NCI-H1417 (cell line): Measurements from ENCODE around the gene WDR77.

Experiments
- DNase-seq, 3 experiments: peaks; one replicate each; lab custom pipeline; 2025; lab: John Stamatoyannopoulos, UW

WDR77 gene

GRCh38 chr1:111469539-111469938, 20.5 kb upstream of the WDR77 start:
- DNase-seq, result no peak

GRCh38 chr1:111468717-111469100, 19.7 kb upstream of the WDR77 start:
- no peak for DNase-seq

GRCh38 chr1:111467865-111468716, 19.0 kb upstream of the WDR77 start:
- DNase-seq, result no peak

- no peak for DNase-seq
Measured at GRCh38 chr1:111466480-111466879, 17.4 kb upstream of the WDR77 start.

- DNase-seq, result no peak
Measured at GRCh38 chr1:111465754-111466153, 16.7 kb upstream of the WDR77 start.

GRCh38 chr1:111463029-111463683, 14.1 kb upstream of the WDR77 start:
- no peak for DNase-seq

- DNase-seq, result no peak
Measured at GRCh38 chr1:111462370-111463028, 13.4 kb upstream of the WDR77 start.

- no peak for DNase-seq
Measured at GRCh38 chr1:111461765-111462164, 12.7 kb upstream of the WDR77 start.

GRCh38 chr1:111455642-111456031, 6.6 kb upstream of the WDR77 start:
- DNase-seq, result no peak

GRCh38 chr1:111454859-111455641, 6.0 kb upstream of the WDR77 start:
- no peak for DNase-seq

- no peak for DNase-seq
Measured at GRCh38 chr1:111453706-111454105, 4.7 kb upstream of the WDR77 start.

- no peak for DNase-seq
Measured at GRCh38 chr1:111452581-111452980, 3.5 kb upstream of the WDR77 start.

- DNase-seq, result no peak
Measured at GRCh38 chr1:111450185-111450584, 1.1 kb upstream of the WDR77 start.

GRCh38 chr1:111449703-111450017, 604 bp upstream of the WDR77 start:
- no peak for DNase-seq

- DNase-seq, result peak in 1 of 3 experiments; percentile 44
Measured at GRCh38 chr1:111448482-111448917, 556 bp downstream of the WDR77 start.

- DNase-seq, result no peak
Measured at GRCh38 chr1:111446967-111447892, 1.8 kb downstream of the WDR77 start.

- DNase-seq, result no peak
Measured at GRCh38 chr1:111446546-111446945, 2.5 kb downstream of the WDR77 start.

GRCh38 chr1:111444031-111444430, 5.0 kb downstream of the WDR77 start:
- no peak for DNase-seq

- no peak for DNase-seq
Measured at GRCh38 chr1:111442457-111442856, 6.6 kb downstream of the WDR77 start.

- DNase-seq, result no peak
Measured at GRCh38 chr1:111441573-111442192, 7.4 kb downstream of the WDR77 start.
